ENCODE measurements around the gene JMJD8. TPM values are rescaled to one million over a fixed set of nuclear protein-coding genes. Genes with fewer than 3 reads are reported as not detected.
A peak's percentile ranks its signal among the peaks of the same experiment; 100 is the strongest.

Gene JMJD8
- total and polyA plus RNA-seq, 9 of the 15 experiments (the other 6 are each of a cell fraction or from before 2014, with no cell fraction given) = 1.2 to 50.6 (median 29.3) TPM

- 0 out of 2 replicates have a peak, but pooled peaks have one; percentile 49 for TF ChIP-seq TOE1 (IDR thresholded peaks at IDR 0.05; ENCODE audit: borderline replicate concordance)
- 0 out of 2 replicates have a peak, but pooled peaks have one; percentile 59 for TF ChIP-seq TOE1 (CRISPR knock-in tag; IDR thresholded peaks at IDR 0.05; ENCODE audit: borderline replicate concordance, low read depth)
- TF ChIP-seq ZKSCAN1 (IDR thresholded peaks at IDR 0.05; ENCODE audit: low read depth, low read length) = no peak
- TF ChIP-seq CBX8 (IDR thresholded peaks at IDR 0.05; ENCODE audit: borderline replicate concordance, extremely low read depth, low read depth, low read length, poor library complexity, severe bottlenecking) = no peak
- no peak for TF ChIP-seq MEIS2 (IDR thresholded peaks at IDR 0.05; ENCODE audit: partially characterized antibody)
- no peak for TF ChIP-seq POLR3A (IDR thresholded peaks at IDR 0.05; ENCODE audit: borderline replicate concordance, extremely low read depth, insufficient read depth, insufficient read length)
- TF ChIP-seq FOXA1 (IDR thresholded peaks at IDR 0.05; ENCODE audit: borderline replicate concordance) = no peak
- TF ChIP-seq FOXP1 (CRISPR knock-in tag; IDR thresholded peaks at IDR 0.05) = 0 out of 2 replicates have a peak, but pooled peaks have one; percentile 13
- no peak for TF ChIP-seq ZBTB34 (CRISPR knock-in tag; IDR thresholded peaks at IDR 0.05)
- TF ChIP-seq DACH1 (IDR thresholded peaks at IDR 0.05; ENCODE audit: partially characterized antibody) = peak; percentile 65
- TF ChIP-seq RAD21 (CRISPR knock-in tag; conservative IDR thresholded peaks at IDR 0.05 in 1 of 2, IDR thresholded peaks at IDR 0.05 in 1 of 2) = no peak
- no peak for TF ChIP-seq STAT5A (IDR thresholded peaks at IDR 0.05; ENCODE audit: borderline replicate concordance, low read length)
- TF ChIP-seq STAT5B (CRISPR knock-in tag; IDR thresholded peaks at IDR 0.05) = no peak
- no peak for TF ChIP-seq ZNF589 (CRISPR knock-in tag; IDR thresholded peaks at IDR 0.05; ENCODE audit: low read depth)
- peak; percentile 66 to 70; a peak in 3 of 4 replicates for TF ChIP-seq SIN3A (IDR thresholded peaks at IDR 0.05; ENCODE audit: borderline replicate concordance in 2 of 2, control insufficient read depth in 1 of 2, low read depth in 2 of 2, low read length in 2 of 2)
- no peak; the same call in 1 of the 2 replicates for TF ChIP-seq CEBPG (CRISPR knock-in tag; IDR thresholded peaks at IDR 0.05)
- no peak for TF ChIP-seq CEBPG (tag; conservative IDR thresholded peaks at IDR 0.05 in 1 of 2, IDR thresholded peaks at IDR 0.05 in 1 of 2)
- 0 out of 2 replicates have a peak, but pooled peaks have one; percentile 4 for TF ChIP-seq NFE2 (IDR thresholded peaks at IDR 0.05; ENCODE audit: low read depth)
- no peak for TF ChIP-seq RNF219 (CRISPR knock-in tag; IDR thresholded peaks at IDR 0.05)
- TF ChIP-seq ELF1 (tag; IDR thresholded peaks at IDR 0.05) = no peak
- no peak for TF ChIP-seq ZNF668 (CRISPR knock-in tag; IDR thresholded peaks at IDR 0.05)
- no peak for TF ChIP-seq KLF10 (CRISPR knock-in tag; IDR thresholded peaks at IDR 0.05)
- no peak; the same call in none of the 2 replicates for TF ChIP-seq RB1 (IDR thresholded peaks at IDR 0.05; ENCODE audit: low read depth)
- no peak for TF ChIP-seq KAT8 (IDR thresholded peaks at IDR 0.05; ENCODE audit: low read depth)
Measured at GRCh38 chr16:674968-675883, 8.9 kb downstream of the JMJD8 start, which contains the start of gene RHBDL1 (continued).

All from K562 (cell line).